ENCODE data around the gene TIPARP. TPM values are rescaled to one million over a fixed set of nuclear protein-coding genes. Genes with fewer than 3 reads are reported as not detected.
A peak's percentile ranks its signal among the peaks of the same experiment; 100 is the strongest.

TIPARP gene
- polyA plus RNA-seq, 1 donor: 17.4 TPM

GRCh38 chr3:156687023-156687422 is 12.6 kb downstream of the TIPARP start:
- H3K4me1 ChIP-seq (ENCODE audit: control insufficient read depth, insufficient read depth, low read length): peaks cover 8% of the 10 kb centered on the region
- no peak overlapping the region for H3K27ac ChIP-seq (ENCODE audit: low read length)
- H3K4me3 ChIP-seq (ENCODE audit: low read length): no peak overlapping the region
- no peaks in the 10 kb centered on the region for H3K36me3 ChIP-seq (ENCODE audit: control insufficient read depth, insufficient read depth, low read length)
- H3K9me3 ChIP-seq (ENCODE audit: control insufficient read depth, low read depth, low read length): no peaks in the 10 kb centered on the region
- no peaks in the 10 kb centered on the region for H3K27me3 ChIP-seq (ENCODE audit: control insufficient read depth, insufficient read depth, low read length)
- peak; percentile 25 to 50 for DNase-seq

- Histone ChIP-seq H3K27me3 (ENCODE audit: control insufficient read depth, insufficient read depth, low read length) (no peaks in the 10 kb centered on the region), H3K4me1 (ENCODE audit: control insufficient read depth, insufficient read depth, low read length) (peaks cover 8% of the 10 kb centered on the region), H3K9me3 (ENCODE audit: control insufficient read depth, low read depth, low read length) (no peaks in the 10 kb centered on the region), H3K4me3 (ENCODE audit: low read length) (no peak overlapping the region), H3K27ac (ENCODE audit: low read length) (no peak overlapping the region), H3K36me3 (ENCODE audit: control insufficient read depth, insufficient read depth, low read length) (peaks cover 2% of the 10 kb centered on the region)
- no peak for DNase-seq
- 29% methylated on average over 1 of the region's 7 CpGs for WGBS (ENCODE audit: insufficient coverage, low lambda C conversion rate)
Observed at GRCh38 chr3:156688632-156689452, 14.5 kb downstream of the TIPARP start.

GRCh38 chr3:156689608-156690007 is 15.2 kb downstream of the TIPARP start:
- H3K9me3 ChIP-seq (ENCODE audit: control insufficient read depth, low read depth, low read length): no peaks in the 10 kb centered on the region
- no CpG with 5 or more reads among the region's 1 CpG for WGBS (ENCODE audit: insufficient coverage, low lambda C conversion rate)
- no peaks in the 10 kb centered on the region for H3K27me3 ChIP-seq (ENCODE audit: control insufficient read depth, insufficient read depth, low read length)
- peaks cover 8% of the 10 kb centered on the region for H3K4me1 ChIP-seq (ENCODE audit: control insufficient read depth, insufficient read depth, low read length)
- H3K27ac ChIP-seq (ENCODE audit: low read length): no peak overlapping the region
- H3K4me3 ChIP-seq (ENCODE audit: low read length): no peak overlapping the region
- H3K36me3 ChIP-seq (ENCODE audit: control insufficient read depth, insufficient read depth, low read length): peaks cover 4% of the 10 kb centered on the region
- no peak for DNase-seq

- Histone ChIP-seq H3K9me3 (ENCODE audit: control insufficient read depth, low read depth, low read length) (no peaks in the 10 kb centered on the region), H3K4me3 (ENCODE audit: low read length) (no peak overlapping the region), H3K36me3 (ENCODE audit: control insufficient read depth, insufficient read depth, low read length) (peaks cover 16% of the 10 kb centered on the region), H3K27me3 (ENCODE audit: control insufficient read depth, insufficient read depth, low read length) (no peaks in the 10 kb centered on the region), H3K27ac (ENCODE audit: low read length) (no peak overlapping the region), H3K4me1 (ENCODE audit: control insufficient read depth, insufficient read depth, low read length) (peaks cover 5% of the 10 kb centered on the region)
- no peak for DNase-seq
- 83% methylated on average over 1 of the region's 1 CpG for WGBS (ENCODE audit: insufficient coverage, low lambda C conversion rate)
Observed at GRCh38 chr3:156691920-156692319, 17.5 kb downstream of the TIPARP start.

GRCh38 chr3:156693166-156693565 is 18.8 kb downstream of the TIPARP start:
- no peaks in the 10 kb centered on the region for H3K9me3 ChIP-seq (ENCODE audit: control insufficient read depth, low read depth, low read length)
- no peak overlapping the region for H3K4me3 ChIP-seq (ENCODE audit: low read length)
- no peaks in the 10 kb centered on the region for H3K27me3 ChIP-seq (ENCODE audit: control insufficient read depth, insufficient read depth, low read length)
- H3K36me3 ChIP-seq (ENCODE audit: control insufficient read depth, insufficient read depth, low read length): peaks cover 22% of the 10 kb centered on the region
- no CpG with 5 or more reads among the region's 2 CpGs for WGBS (ENCODE audit: insufficient coverage, low lambda C conversion rate)
- no peak for DNase-seq
- H3K4me1 ChIP-seq (ENCODE audit: control insufficient read depth, insufficient read depth, low read length): peaks cover 5% of the 10 kb centered on the region
- H3K27ac ChIP-seq (ENCODE audit: low read length): no peak overlapping the region

GRCh38 chr3:156694536-156694935 is 20.1 kb downstream of the TIPARP start:
- DNase-seq: no peak
- Histone ChIP-seq H3K9me3 (ENCODE audit: control insufficient read depth, low read depth, low read length) (no peaks in the 10 kb centered on the region), H3K27me3 (ENCODE audit: control insufficient read depth, insufficient read depth, low read length) (no peaks in the 10 kb centered on the region), H3K4me3 (ENCODE audit: low read length) (no peak overlapping the region), H3K27ac (ENCODE audit: low read length) (no peak overlapping the region), H3K36me3 (ENCODE audit: control insufficient read depth, insufficient read depth, low read length) (peaks cover 28% of the 10 kb centered on the region), H3K4me1 (ENCODE audit: control insufficient read depth, insufficient read depth, low read length) (peaks cover 5% of the 10 kb centered on the region)

GRCh38 chr3:156702367-156702766 is 28.0 kb downstream of the TIPARP start:
- H3K27ac ChIP-seq (ENCODE audit: low read length): no peak overlapping the region
- H3K4me3 ChIP-seq (ENCODE audit: low read length): no peak overlapping the region
- no peak for DNase-seq
- WGBS (ENCODE audit: insufficient coverage, low lambda C conversion rate): 100% methylated on average over 1 of the region's 1 CpG
- H3K4me1 ChIP-seq (ENCODE audit: control insufficient read depth, insufficient read depth, low read length): no peaks in the 10 kb centered on the region
- H3K9me3 ChIP-seq (ENCODE audit: control insufficient read depth, low read depth, low read length): no peaks in the 10 kb centered on the region
- H3K27me3 ChIP-seq (ENCODE audit: control insufficient read depth, insufficient read depth, low read length): no peaks in the 10 kb centered on the region
- H3K36me3 ChIP-seq (ENCODE audit: control insufficient read depth, insufficient read depth, low read length): peaks cover 42% of the 10 kb centered on the region

- peaks cover 33% of the 10 kb centered on the region for H3K36me3 ChIP-seq (ENCODE audit: control insufficient read depth, insufficient read depth, low read length)
- no peaks in the 10 kb centered on the region for H3K27me3 ChIP-seq (ENCODE audit: control insufficient read depth, insufficient read depth, low read length)
- DNase-seq: no peak
- H3K27ac ChIP-seq (ENCODE audit: low read length): no peak overlapping the region
- no peaks in the 10 kb centered on the region for H3K4me1 ChIP-seq (ENCODE audit: control insufficient read depth, insufficient read depth, low read length)
- no CpG with 5 or more reads among the region's 4 CpGs for WGBS (ENCODE audit: insufficient coverage, low lambda C conversion rate)
- H3K4me3 ChIP-seq (ENCODE audit: low read length): no peak overlapping the region
- no peaks in the 10 kb centered on the region for H3K9me3 ChIP-seq (ENCODE audit: control insufficient read depth, low read depth, low read length)
Observed at GRCh38 chr3:156704370-156705036, 30.1 kb downstream of the TIPARP start.

- no peaks in the 10 kb centered on the region for H3K9me3 ChIP-seq (ENCODE audit: control insufficient read depth, low read depth, low read length)
- WGBS (ENCODE audit: insufficient coverage, low lambda C conversion rate): 100% methylated on average over 1 of the region's 3 CpGs
- H3K27me3 ChIP-seq (ENCODE audit: control insufficient read depth, insufficient read depth, low read length): no peaks in the 10 kb centered on the region
- H3K4me3 ChIP-seq (ENCODE audit: low read length): no peak overlapping the region
- no peaks in the 10 kb centered on the region for H3K4me1 ChIP-seq (ENCODE audit: control insufficient read depth, insufficient read depth, low read length)
- H3K36me3 ChIP-seq (ENCODE audit: control insufficient read depth, insufficient read depth, low read length): peaks cover 30% of the 10 kb centered on the region
- no peak overlapping the region for H3K27ac ChIP-seq (ENCODE audit: low read length)
- no peak for DNase-seq
Observed at GRCh38 chr3:156705761-156706616, 31.6 kb downstream of the TIPARP start.

GRCh38 chr3:156707588-156707987 is 33.2 kb downstream of the TIPARP start:
- H3K27ac ChIP-seq (ENCODE audit: low read length): no peak overlapping the region
- WGBS (ENCODE audit: insufficient coverage, low lambda C conversion rate): no CpG with 5 or more reads among the region's 7 CpGs
- H3K36me3 ChIP-seq (ENCODE audit: control insufficient read depth, insufficient read depth, low read length): peaks cover 30% of the 10 kb centered on the region

More at GRCh38 chr3:156707588-156707987, 33.2 kb downstream of the TIPARP start:
- H3K9me3 ChIP-seq (ENCODE audit: control insufficient read depth, low read depth, low read length): no peaks in the 10 kb centered on the region
- H3K27me3 ChIP-seq (ENCODE audit: control insufficient read depth, insufficient read depth, low read length): no peaks in the 10 kb centered on the region
- H3K4me3 ChIP-seq (ENCODE audit: low read length): no peak overlapping the region
- H3K4me1 ChIP-seq (ENCODE audit: control insufficient read depth, insufficient read depth, low read length): no peaks in the 10 kb centered on the region
- DNase-seq: no peak
